SK-N-SH (cell line): ENCODE measurements around the gene SCML2. TPM values are rescaled to one million over a fixed set of nuclear protein-coding genes. Genes with fewer than 3 reads are reported as not detected.

Source experiments
- CTCF ChIA-PET: fragments of 300-600, 350-600 bp; formaldehyde crosslinking; extraction: SDS; loops from one replicate; lab custom pipeline; 2021; lab: Yijun Ruan, JAX
- POLR2A ChIA-PET: fragments of 350-600 bp; sonication (Branson Sonifier 250); formaldehyde crosslinking; extraction: SDS; loops from one replicate; lab custom pipeline; 2020; ENCODE audit warnings: antibody characterized with exemption, inconsistent platforms; lab: Yijun Ruan, JAX
- DNase-seq: peaks from one replicate; pipeline ENCODE4 v3.0.0; 2012
- H2AFZ ChIP-seq: fragments of 200-600 bp; sonication (generic); 2 replicates; pipeline ENCODE4 v1.8.1; 2016; ENCODE audit warnings: antibody characterized with exemption, mild to moderate bottlenecking, low read depth
- H3F3A ChIP-seq: fragments of 200-600 bp; sonication (generic); replicated peaks from 2 replicates; pipeline ENCODE3; 2016; ENCODE audit warnings: antibody characterized with exemption, mild to moderate bottlenecking; ENCODE audit not compliant: insufficient read depth
- H3K27ac ChIP-seq, 2 experiments: fragments of 200-500 bp in 1 of 2; fragments of 200-600 bp in 1 of 2; sonication (Bioruptor generic) in 1 of 2; sonication (generic), shearing (Covaris generic) in 1 of 2; 2 replicates each; pipeline versions ENCODE4 v1.5.1 to v1.6.1; 2014 to 2016; ENCODE audit warnings: low read depth in 2 of 2, inconsistent platforms in 1 of 2, low read length in 1 of 2, mild to moderate bottlenecking in 1 of 2, mixed read lengths in 1 of 2
- H3K27me3 ChIP-seq: fragments of 200-600 bp; sonication (generic), shearing (Covaris generic); 2 replicates; pipeline ENCODE4 v1.6.1; 2016; ENCODE audit warnings: mixed run types; ENCODE audit not compliant: insufficient read depth
- H3K36me3 ChIP-seq, 2 experiments: fragments of 200-500 bp in 1 of 2; fragments of 200-600 bp in 1 of 2; sonication (Bioruptor generic) in 1 of 2; sonication (generic) in 1 of 2; replicated peaks in 1 of 2; 2 replicates each; pipeline versions ENCODE3 to v1.5.1; 2014 to 2016; ENCODE audit warnings: low read length in 1 of 2, mild to moderate bottlenecking in 1 of 2; ENCODE audit not compliant: insufficient read depth in 2 of 2, control insufficient read depth in 1 of 2
- H3K4me1 ChIP-seq, 2 experiments: fragments of 200-500 bp in 1 of 2; fragments of 200-600 bp in 1 of 2; sonication (Bioruptor generic) in 1 of 2; sonication (generic), shearing (Covaris generic) in 1 of 2; 2 replicates each; pipeline versions ENCODE4 v1.5.1 to v1.6.1; 2014 to 2016; ENCODE audit warnings: low read depth in 1 of 2, low read length in 1 of 2, mixed run types in 1 of 2; ENCODE audit not compliant: insufficient read depth in 2 of 2, control insufficient read depth in 1 of 2
- H3K4me2 ChIP-seq: fragments of 200-600 bp; sonication (generic), shearing (Covaris generic); 2 replicates; pipeline ENCODE4 v1.6.1; 2017; ENCODE audit warnings: mixed run types
- H3K4me3 ChIP-seq, 2 experiments: fragments of 200-500 bp in 1 of 2; fragments of 200-600 bp in 1 of 2; sonication (Bioruptor generic) in 1 of 2; sonication (generic), shearing (Covaris generic) in 1 of 2; 2 replicates each; pipeline versions ENCODE4 v1.5.1 to v1.8.1; 2014 to 2016; ENCODE audit warnings: low read depth in 2 of 2, inconsistent platforms in 1 of 2, low read length in 1 of 2, mild to moderate bottlenecking in 1 of 2, mixed read lengths in 1 of 2, moderate library complexity in 1 of 2
- H3K79me2 ChIP-seq: fragments of 200-600 bp; sonication (generic); 2 replicates; pipeline ENCODE4 v1.8.1; 2017; ENCODE audit warnings: mild to moderate bottlenecking; ENCODE audit not compliant: insufficient read depth
- H3K9ac ChIP-seq: fragments of 200-600 bp; sonication (generic); 2 replicates; pipeline ENCODE4 v1.6.1; 2017; ENCODE audit warnings: mixed run types
- H3K9me2 ChIP-seq: fragments of 200-600 bp; sonication (generic); 2 replicates; pipeline ENCODE4 v1.6.1; 2017; ENCODE audit warnings: mixed run types
- H3K9me3 ChIP-seq: fragments of 200-600 bp; sonication (generic); 2 replicates; pipeline ENCODE4 v1.6.1; 2017; ENCODE audit warnings: mixed run types, mild to moderate bottlenecking, moderate library complexity
- H4K20me1 ChIP-seq: fragments of 200-600 bp; sonication (generic); 2 replicates; pipeline ENCODE4 v1.6.1; 2017; ENCODE audit warnings: mild to moderate bottlenecking, mixed run types; ENCODE audit not compliant: insufficient read depth
- CHD2 ChIP-seq: fragments of 150-350 bp; IDR thresholded peaks from 2 replicates; pipeline ENCODE4 v1.6.1; 2018; ENCODE audit warnings: low read length; ENCODE audit not compliant: partially characterized antibody
- EP300 ChIP-seq, 2 experiments: IDR thresholded peaks; 2 replicates each; pipeline versions ENCODE4 v1.4.0 to v1.6.1; 2012; ENCODE audit warnings: borderline replicate concordance in 1 of 2, low read depth in 1 of 2, low read length in 1 of 2
- EZH2phosphoT487 ChIP-seq: fragments of 200-600 bp; sonication (generic); IDR thresholded peaks from 2 replicates; pipeline ENCODE4 v1.6.1; 2017; ENCODE audit warnings: low read depth, mixed run types, mild to moderate bottlenecking, antibody characterized with exemption, moderate library complexity, borderline replicate concordance
- FOXM1 ChIP-seq: IDR thresholded peaks from 2 replicates; pipeline ENCODE4 v1.4.0; 2012; ENCODE audit warnings: low read depth, mild to moderate bottlenecking
- GABPA ChIP-seq: IDR thresholded peaks from 2 replicates; pipeline ENCODE4 v1.4.0; 2012; ENCODE audit warnings: low read depth, mild to moderate bottlenecking
- MEF2A ChIP-seq: IDR thresholded peaks from 2 replicates; pipeline ENCODE4 v1.4.0; 2012; ENCODE audit warnings: low read depth, borderline replicate concordance
- NFIC ChIP-seq: IDR thresholded peaks from 2 replicates; pipeline ENCODE4 v1.4.0; 2012; ENCODE audit warnings: borderline replicate concordance
- NRF1 ChIP-seq: IDR thresholded peaks from 2 replicates; pipeline ENCODE4 v1.6.1; 2012; ENCODE audit warnings: low read depth, mild to moderate bottlenecking, low read length
- POLR2AphosphoS5 ChIP-seq: IDR thresholded peaks from 2 replicates; pipeline ENCODE4 v1.6.1; 2012; ENCODE audit warnings: low read depth, low read length
- RAD21 ChIP-seq: IDR thresholded peaks from 2 replicates; pipeline ENCODE4 v1.6.1; 2012; ENCODE audit warnings: mild to moderate bottlenecking, low read length
- RXRA ChIP-seq: IDR thresholded peaks from 2 replicates; pipeline ENCODE4 v1.4.0; 2012; ENCODE audit warnings: low read depth, mild to moderate bottlenecking, borderline replicate concordance
- TAF1 ChIP-seq: IDR thresholded peaks from 2 replicates; pipeline ENCODE4 v1.6.1; 2012; ENCODE audit warnings: low read depth, mild to moderate bottlenecking, low read length, moderate library complexity, borderline replicate concordance
- YY1 ChIP-seq: IDR thresholded peaks from 2 replicates; pipeline ENCODE4 v1.4.0; 2012; ENCODE audit warnings: low read depth, mild to moderate bottlenecking
- WGBS: methylation state at CpG from one replicate; pipeline ENCODE4 v1.1.6; 2017; ENCODE audit warnings: low lambda C conversion rate; 5-methylcytosine and 5-hydroxymethylcytosine counted together
- polyA plus RNA-seq, 3 experiments: library from polyadenylated mRNA; depleted of rRNA; stranded (reverse); fragments of >200 nt; gene quantifications; 2 replicates each; pipeline ENCODE4 v1.2.3, GENCODE V29; 2012
- TF ChIP-seq, protein P1 (sequence below): IDR thresholded peaks from 2 replicates; pipeline ENCODE4 v1.6.1; 2012; ENCODE audit warnings: mild to moderate bottlenecking, low read depth, low read length, moderate library complexity
- TF ChIP-seq, protein P2 (sequence below): IDR thresholded peaks from 2 replicates; pipeline ENCODE4 v1.4.0; 2012; ENCODE audit warnings: low read depth, borderline replicate concordance
- TF ChIP-seq, protein P3 (sequence below): IDR thresholded peaks from 2 replicates; pipeline ENCODE4 v1.4.0; 2012; ENCODE audit warnings: low read depth
- TF ChIP-seq, protein P4 (sequence below): fragments of 150-350 bp; IDR thresholded peaks from 2 replicates; pipeline ENCODE4 v1.6.1; 2016; ENCODE audit warnings: mild to moderate bottlenecking, low read depth, low read length

Gene SCML2
- polyA plus RNA-seq (2012; rRNA removed) = 3.2 and 4.1 TPM in 2 replicates
- polyA plus RNA-seq (2012; cell fraction: cytosol; rRNA removed) = 4.0 and 4.3 TPM in 2 replicates
- polyA plus RNA-seq (2012; cell fraction: nucleus; rRNA removed) = 4.4 and 7.5 TPM in 2 replicates

DNA sequence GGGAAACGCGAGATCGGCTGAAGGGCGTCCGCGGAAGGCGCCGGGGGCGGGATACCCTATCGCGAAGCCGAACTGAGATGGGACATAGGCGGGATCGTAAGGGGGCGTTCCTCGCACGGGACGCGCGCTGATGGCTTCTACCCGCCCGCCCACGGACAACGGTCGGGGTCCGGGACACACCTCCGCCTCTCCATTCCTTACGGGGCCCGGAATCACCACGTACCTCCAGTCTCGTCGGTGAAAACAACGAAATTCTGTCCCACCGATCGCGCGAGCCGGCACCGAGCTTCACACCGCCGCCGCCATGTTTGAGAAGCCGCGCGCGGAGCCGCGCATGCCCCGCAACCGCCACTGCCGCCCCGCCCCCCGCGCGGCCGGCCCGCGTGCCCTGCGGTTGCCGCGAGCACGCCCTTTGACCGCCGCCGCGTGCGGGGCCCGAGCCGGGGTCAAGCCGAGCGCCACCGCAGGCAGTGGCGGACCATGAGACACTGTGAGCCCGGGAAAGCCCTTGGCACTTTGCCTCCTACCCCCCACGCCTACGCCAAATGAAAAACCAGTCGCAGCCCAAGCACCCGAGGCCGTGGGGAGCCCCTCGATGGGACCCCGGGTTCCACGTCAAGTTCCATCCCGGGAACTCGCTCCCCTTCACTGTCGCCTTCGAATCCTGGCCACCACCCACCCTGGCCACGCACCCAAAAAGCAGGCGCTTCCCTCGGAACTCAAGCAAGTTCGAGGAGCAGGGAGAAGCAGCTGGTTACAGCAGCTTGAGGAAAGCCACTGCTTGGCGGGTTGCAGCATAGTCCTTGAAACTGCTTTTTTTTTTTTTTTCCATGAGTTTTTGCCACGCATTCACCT, at the start of gene SCML2:
SCML2 (minus strand) TSS at position 320 of the 855 bp plus-strand sequence. CDS start 20,617 bp downstream, outside the sequence.
- peaks cover 29% of the 10 kb centered on the region for H3K79me2 ChIP-seq
- H3K27me3 ChIP-seq = no peaks in the 10 kb centered on the region; the same call in 1 of the 2 replicates
- peak within 1 kb of the TSS; percentile 57 for H3K9ac ChIP-seq
- peak within 1 kb of the TSS; percentile 79 for H3K4me2 ChIP-seq
- H3K4me3 ChIP-seq = peak within 1 kb of the TSS; percentile 58 to 59
- WGBS = 42% methylated on average over 46 of the region's 92 CpGs
- CTCF ChIA-PET = interaction anchor here (0.7 to 1.6 kb wide), 6 partner anchors 19 to 1247 kb away, joined by 3 to 6 read pairs (median 4); no protein-coding TSS in a partner anchor
- H4K20me1 ChIP-seq = no peaks in the 10 kb centered on the region
- H3K4me1 ChIP-seq = peaks cover 0 to 5% of the 10 kb centered on the region in 2 experiments; a peak in 2 of 4 replicates
- H3K9me2 ChIP-seq = no peaks in the 10 kb centered on the region
- H3K27ac ChIP-seq = peak within 1 kb of the TSS; percentile 36 to 67; a peak in 3 of 4 replicates
- H3K36me3 ChIP-seq = no peaks in the 10 kb centered on the region
- POLR2A ChIA-PET = no interaction called here
- H3K9me3 ChIP-seq = no peaks in the 10 kb centered on the region
- H3F3A ChIP-seq = no peaks in the 10 kb centered on the region
- peak within 1 kb of the TSS; percentile 72 for H2AFZ ChIP-seq
- DNase-seq = peak; percentile 83
- TF ChIP-seq YY1 (peak; percentile 74), TAF1 (peak; percentile 37; the same call in 1 of the 2 replicates), NFIC (no peak), POLR2AphosphoS5 (peak; percentile 34; the same call in 1 of the 2 replicates), NRF1 (peak; percentile 66)

DNA sequence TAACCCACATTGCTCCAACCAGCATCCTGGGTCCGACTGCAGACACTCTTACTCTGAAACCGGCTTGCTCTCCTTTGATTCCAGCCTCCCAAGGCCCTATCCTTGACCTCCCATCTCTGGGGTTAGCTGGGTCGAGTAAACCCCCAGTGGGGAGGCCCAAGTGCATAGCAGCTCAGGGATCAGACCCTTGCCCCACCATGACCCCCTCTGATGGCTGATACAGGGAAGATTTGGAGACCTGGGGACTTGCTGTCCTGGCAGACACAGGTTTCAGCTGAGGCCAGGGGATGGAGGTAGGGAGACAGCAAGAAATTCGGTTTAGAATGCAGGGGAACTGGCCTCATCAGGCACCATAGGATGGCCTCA, 47.3 kb upstream of the SCML2 start:
- Histone ChIP-seq H3K36me3 (no peaks in the 10 kb centered on the region), H3K9me2 (no peaks in the 10 kb centered on the region), H4K20me1 (no peaks in the 10 kb centered on the region), H2AFZ (no peak overlapping the region), H3K4me2 (no peak overlapping the region), H3K9ac (no peak overlapping the region), H3K4me1 (no peaks in the 10 kb centered on the region), H3F3A (no peaks in the 10 kb centered on the region), H3K27ac (no peak overlapping the region), H3K9me3 (no peaks in the 10 kb centered on the region), H3K4me3 (no peak overlapping the region), H3K27me3 (peaks cover 8% of the 10 kb centered on the region; the same call in 1 of the 2 replicates), H3K79me2 (no peaks in the 10 kb centered on the region)
- no peak for DNase-seq
- POLR2A ChIA-PET = no interaction called here
- no peak for TF ChIP-seq EP300 (IDR thresholded peaks at IDR 0.05; ENCODE audit: borderline replicate concordance in 1 of 2, low read depth in 1 of 2, low read length in 1 of 2)
- TF ChIP-seq, protein P1, sequence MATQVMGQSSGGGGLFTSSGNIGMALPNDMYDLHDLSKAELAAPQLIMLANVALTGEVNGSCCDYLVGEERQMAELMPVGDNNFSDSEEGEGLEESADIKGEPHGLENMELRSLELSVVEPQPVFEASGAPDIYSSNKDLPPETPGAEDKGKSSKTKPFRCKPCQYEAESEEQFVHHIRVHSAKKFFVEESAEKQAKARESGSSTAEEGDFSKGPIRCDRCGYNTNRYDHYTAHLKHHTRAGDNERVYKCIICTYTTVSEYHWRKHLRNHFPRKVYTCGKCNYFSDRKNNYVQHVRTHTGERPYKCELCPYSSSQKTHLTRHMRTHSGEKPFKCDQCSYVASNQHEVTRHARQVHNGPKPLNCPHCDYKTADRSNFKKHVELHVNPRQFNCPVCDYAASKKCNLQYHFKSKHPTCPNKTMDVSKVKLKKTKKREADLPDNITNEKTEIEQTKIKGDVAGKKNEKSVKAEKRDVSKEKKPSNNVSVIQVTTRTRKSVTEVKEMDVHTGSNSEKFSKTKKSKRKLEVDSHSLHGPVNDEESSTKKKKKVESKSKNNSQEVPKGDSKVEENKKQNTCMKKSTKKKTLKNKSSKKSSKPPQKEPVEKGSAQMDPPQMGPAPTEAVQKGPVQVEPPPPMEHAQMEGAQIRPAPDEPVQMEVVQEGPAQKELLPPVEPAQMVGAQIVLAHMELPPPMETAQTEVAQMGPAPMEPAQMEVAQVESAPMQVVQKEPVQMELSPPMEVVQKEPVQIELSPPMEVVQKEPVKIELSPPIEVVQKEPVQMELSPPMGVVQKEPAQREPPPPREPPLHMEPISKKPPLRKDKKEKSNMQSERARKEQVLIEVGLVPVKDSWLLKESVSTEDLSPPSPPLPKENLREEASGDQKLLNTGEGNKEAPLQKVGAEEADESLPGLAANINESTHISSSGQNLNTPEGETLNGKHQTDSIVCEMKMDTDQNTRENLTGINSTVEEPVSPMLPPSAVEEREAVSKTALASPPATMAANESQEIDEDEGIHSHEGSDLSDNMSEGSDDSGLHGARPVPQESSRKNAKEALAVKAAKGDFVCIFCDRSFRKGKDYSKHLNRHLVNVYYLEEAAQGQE = no peak
- TF ChIP-seq FOXM1 = no peak
- TF ChIP-seq, protein P2, sequence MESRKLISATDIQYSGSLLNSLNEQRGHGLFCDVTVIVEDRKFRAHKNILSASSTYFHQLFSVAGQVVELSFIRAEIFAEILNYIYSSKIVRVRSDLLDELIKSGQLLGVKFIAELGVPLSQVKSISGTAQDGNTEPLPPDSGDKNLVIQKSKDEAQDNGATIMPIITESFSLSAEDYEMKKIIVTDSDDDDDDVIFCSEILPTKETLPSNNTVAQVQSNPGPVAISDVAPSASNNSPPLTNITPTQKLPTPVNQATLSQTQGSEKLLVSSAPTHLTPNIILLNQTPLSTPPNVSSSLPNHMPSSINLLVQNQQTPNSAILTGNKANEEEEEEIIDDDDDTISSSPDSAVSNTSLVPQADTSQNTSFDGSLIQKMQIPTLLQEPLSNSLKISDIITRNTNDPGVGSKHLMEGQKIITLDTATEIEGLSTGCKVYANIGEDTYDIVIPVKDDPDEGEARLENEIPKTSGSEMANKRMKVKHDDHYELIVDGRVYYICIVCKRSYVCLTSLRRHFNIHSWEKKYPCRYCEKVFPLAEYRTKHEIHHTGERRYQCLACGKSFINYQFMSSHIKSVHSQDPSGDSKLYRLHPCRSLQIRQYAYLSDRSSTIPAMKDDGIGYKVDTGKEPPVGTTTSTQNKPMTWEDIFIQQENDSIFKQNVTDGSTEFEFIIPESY = no peak
- no peak for TF ChIP-seq MEF2A
- TF ChIP-seq, protein P3, sequence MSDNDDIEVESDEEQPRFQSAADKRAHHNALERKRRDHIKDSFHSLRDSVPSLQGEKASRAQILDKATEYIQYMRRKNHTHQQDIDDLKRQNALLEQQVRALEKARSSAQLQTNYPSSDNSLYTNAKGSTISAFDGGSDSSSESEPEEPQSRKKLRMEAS = no peak
- TF ChIP-seq GABPA = no peak
- TF ChIP-seq RXRA = no peak
- TF ChIP-seq NFIC = no peak
- no peak for TF ChIP-seq CHD2
- no peak for TF ChIP-seq YY1
- TF ChIP-seq, protein P4, sequence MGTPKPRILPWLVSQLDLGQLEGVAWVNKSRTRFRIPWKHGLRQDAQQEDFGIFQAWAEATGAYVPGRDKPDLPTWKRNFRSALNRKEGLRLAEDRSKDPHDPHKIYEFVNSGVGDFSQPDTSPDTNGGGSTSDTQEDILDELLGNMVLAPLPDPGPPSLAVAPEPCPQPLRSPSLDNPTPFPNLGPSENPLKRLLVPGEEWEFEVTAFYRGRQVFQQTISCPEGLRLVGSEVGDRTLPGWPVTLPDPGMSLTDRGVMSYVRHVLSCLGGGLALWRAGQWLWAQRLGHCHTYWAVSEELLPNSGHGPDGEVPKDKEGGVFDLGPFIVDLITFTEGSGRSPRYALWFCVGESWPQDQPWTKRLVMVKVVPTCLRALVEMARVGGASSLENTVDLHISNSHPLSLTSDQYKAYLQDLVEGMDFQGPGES = no peak
- no peak for TF ChIP-seq POLR2AphosphoS5
- no peak for TF ChIP-seq EZH2phosphoT487
- no peak for TF ChIP-seq RAD21
- 38% methylated on average over 4 of the region's 4 CpGs for WGBS
- CTCF ChIA-PET = interaction anchor here (0.5 to 2.3 kb wide), 5 partner anchors 8 to 934 kb away, joined by 3 to 10 read pairs (median 3); no protein-coding TSS in a partner anchor
